PC-9 (cell line): ENCODE measurements around the gene PHC1. TPM values are rescaled to one million over a fixed set of nuclear protein-coding genes. Genes with fewer than 3 reads are reported as not detected.
"Not testable (repeated sequence)": the region's sequence is repeated elsewhere in the genome, so short reads cannot be mapped to it uniquely, and the experiment has no call there.

Experiments
- BruUV-seq: library from RNA; stranded (reverse); fragments of 400-500 nt; replicated peaks from 2 replicates; lab custom pipeline; 2021; lab: Mats Ljungman, UMichigan
- CTCF ChIA-PET: fragments of 300-600 bp; sonication (Branson Sonifier 250); formaldehyde crosslinking; loops from one replicate; lab custom pipeline; 2022; ENCODE audit warnings: antibody characterized with exemption; lab: Charles Lee
- POLR2A ChIA-PET: fragments of 300-600 bp; sonication (Branson Sonifier 250); formaldehyde crosslinking; loops from one replicate; lab custom pipeline; 2022; ENCODE audit warnings: antibody characterized with exemption; ENCODE audit not compliant: unreplicated experiment; lab: Charles Lee
- DNase-seq, 2 experiments: peaks; one replicate each; pipeline versions ENCODE4 v3.0.0 to v3.0.0-alpha.2; 2015 to 2022; ENCODE audit warnings: mixed read lengths in 1 of 2
- H2AFZ ChIP-seq: fragments of 200-600 bp; sonication (generic); 2 replicates; pipeline ENCODE4 v1.8.1; 2017; ENCODE audit warnings: antibody characterized with exemption
- H3F3A ChIP-seq: fragments of 200-600 bp; sonication (generic); 2 replicates; pipeline ENCODE4 v1.8.1; 2017; ENCODE audit warnings: antibody characterized with exemption, mild to moderate bottlenecking, low read depth; ENCODE audit not compliant: insufficient read depth
- H3K27ac ChIP-seq: fragments of 200-600 bp; sonication (generic); 2 replicates; pipeline ENCODE4 v1.6.1; 2016; ENCODE audit warnings: mixed run types
- H3K27me3 ChIP-seq: fragments of 200-600 bp; sonication (generic); 2 replicates; pipeline ENCODE4 v1.6.1; 2016; ENCODE audit warnings: low read depth, mixed run types; ENCODE audit not compliant: insufficient read depth
- H3K36me3 ChIP-seq: fragments of 200-600 bp; sonication (generic); 2 replicates; pipeline ENCODE4 v1.6.1; 2016; ENCODE audit warnings: low read depth, mixed run types
- H3K4me1 ChIP-seq: fragments of 200-600 bp; sonication (generic); replicated peaks from 2 replicates; pipeline ENCODE4 v1.6.1; 2016; ENCODE audit warnings: mixed run types; ENCODE audit not compliant: insufficient read depth
- H3K4me2 ChIP-seq: fragments of 200-600 bp; sonication (generic); 2 replicates; pipeline ENCODE4 v1.6.1; 2017; ENCODE audit warnings: mixed run types
- H3K4me3 ChIP-seq: fragments of 200-600 bp; sonication (generic); 2 replicates; pipeline ENCODE4 v1.6.1; 2016; ENCODE audit warnings: mixed run types
- H3K79me2 ChIP-seq: fragments of 200-600 bp; sonication (generic); 2 replicates; pipeline ENCODE4 v1.6.1; 2017; ENCODE audit warnings: low read depth, mixed run types
- H3K9me2 ChIP-seq: fragments of 200-600 bp; sonication (generic); 2 replicates; pipeline ENCODE4 v1.8.1; 2017; ENCODE audit warnings: mild to moderate bottlenecking; ENCODE audit not compliant: insufficient read depth
- H3K9me3 ChIP-seq: fragments of 200-600 bp; sonication (generic); 2 replicates; pipeline ENCODE4 v1.8.1; 2016; ENCODE audit warnings: low read depth; ENCODE audit not compliant: insufficient read depth
- H4K20me1 ChIP-seq: fragments of 200-600 bp; sonication (generic); 2 replicates; pipeline ENCODE4 v1.8.1; 2017; ENCODE audit not compliant: insufficient read depth
- CTCF ChIP-seq: fragments of 200-600 bp; sonication (generic); conservative IDR thresholded peaks from 2 replicates; pipeline ENCODE4 v1.6.1; 2017; ENCODE audit warnings: mixed run types, antibody characterized with exemption, mild to moderate bottlenecking, moderate library complexity
- EZH2 ChIP-seq: fragments of 200-600 bp; sonication (generic); IDR thresholded peaks from 2 replicates; pipeline ENCODE4 v1.8.0; 2017; ENCODE audit warnings: antibody characterized with exemption, low read depth
- intact Hi-C: fragments of 100-400 bp; cut with micrococcal nuclease; formaldehyde crosslinking; loops from one replicate; pipeline ENCODE4 v1.10.0; 2022; ENCODE audit not compliant: unreplicated experiment
- total RNA-seq: library from RNA; stranded (reverse); gene quantifications from 2 replicates; pipeline ENCODE4 v1.2.3, GENCODE V29; 2021

The PHC1 gene
- total RNA-seq, 1 experiment from 2014 or later: 50.9 TPM

DNA sequence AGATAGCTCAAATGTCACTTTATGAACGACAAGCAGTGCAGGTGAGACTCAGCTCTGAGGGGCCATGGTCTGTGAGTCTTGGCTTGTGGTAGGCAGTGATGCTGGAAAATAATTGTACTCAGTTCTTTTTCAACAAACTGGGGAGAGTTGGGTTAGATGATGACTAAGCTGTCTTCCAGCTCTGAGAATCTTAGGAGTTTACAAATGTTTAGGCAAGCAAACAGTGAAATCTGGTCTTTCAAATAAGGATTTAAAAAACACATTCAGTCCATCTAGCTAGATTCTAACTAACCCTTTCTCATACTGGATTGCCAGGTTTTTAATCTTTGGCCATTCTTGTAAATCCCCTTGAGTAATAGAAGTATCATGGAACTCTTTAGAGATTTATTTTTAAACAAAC, 3.4 kb downstream of the PHC1 start:
- intact Hi-C loops: loop anchor here (10.0 kb wide), 1 partner anchor 93 kb away; the partner anchor contains the start of gene A2ML1

DNA sequence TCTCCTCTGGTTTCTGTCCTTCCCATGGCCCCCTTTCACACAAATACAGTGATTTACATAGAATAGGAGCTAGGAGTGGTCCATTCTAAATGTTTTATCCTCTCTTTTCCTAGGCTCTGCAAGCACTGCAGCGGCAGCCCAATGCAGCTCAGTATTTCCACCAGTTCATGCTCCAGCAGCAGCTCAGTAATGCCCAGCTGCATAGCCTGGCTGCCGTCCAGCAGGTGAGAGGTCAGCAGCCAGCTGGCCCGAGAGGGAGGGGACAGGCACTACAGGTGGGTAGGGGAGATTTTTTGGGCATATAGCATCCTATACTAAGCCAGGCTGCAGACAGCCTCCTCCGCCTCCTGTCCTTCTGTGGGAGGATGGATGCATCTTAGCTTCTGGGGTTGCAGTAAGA, 5.3 kb downstream of the PHC1 start:
- H2AFZ ChIP-seq, H3K9me3 ChIP-seq, CTCF ChIA-PET, POLR2A ChIA-PET, DNase-seq, H3K79me2 ChIP-seq, H3K4me2 ChIP-seq, H4K20me1 ChIP-seq, H3K36me3 ChIP-seq, H3K27me3 ChIP-seq, H3K27ac ChIP-seq, H3K9me2 ChIP-seq, BruUV-seq, H3K4me3 ChIP-seq, H3F3A ChIP-seq: not testable (repeated sequence)
- peaks cover 20% of the 10 kb centered on the region for H3K4me1 ChIP-seq
- intact Hi-C loops: loop anchor here (10.0 kb wide), 1 partner anchor 95 kb away; the partner anchor contains the start of gene A2ML1

More for the DNA sequence above, 3.4 kb downstream of the PHC1 start:
- Histone ChIP-seq H3K27ac (no peak overlapping the region), H4K20me1 (no peaks in the 10 kb centered on the region), H3K9me3 (no peaks in the 10 kb centered on the region), H3K9me2 (no peaks in the 10 kb centered on the region), H3K4me3 (no peak overlapping the region), H2AFZ (no peak overlapping the region), H3F3A (peaks cover 14% of the 10 kb centered on the region), H3K4me1 (peaks cover 32% of the 10 kb centered on the region), H3K36me3 (no peaks in the 10 kb centered on the region), H3K27me3 (no peaks in the 10 kb centered on the region), H3K4me2 (no peak overlapping the region), H3K79me2 (peaks cover 8% of the 10 kb centered on the region; the same call in 1 of the 2 replicates)
- DNase-seq: no peak
- CTCF ChIA-PET: no interaction called here
- POLR2A ChIA-PET: interaction anchor here (0.7 kb wide), 1 partner anchor 31 kb away, joined by 3 read pairs; the partner anchor contains the start of gene M6PR
- no TSS peak for BruUV-seq
- TF ChIP-seq EZH2 (no peak), CTCF (no peak)

- H3K36me3 ChIP-seq: no peaks in the 10 kb centered on the region
- no peaks in the 10 kb centered on the region for H3F3A ChIP-seq
- POLR2A ChIA-PET: no interaction called here
- no peak overlapping the region for H3K4me3 ChIP-seq
- H3K9me3 ChIP-seq: no peaks in the 10 kb centered on the region
- no peaks in the 10 kb centered on the region for H3K4me1 ChIP-seq
- no TSS peak for BruUV-seq
- H3K79me2 ChIP-seq: no peaks in the 10 kb centered on the region
- no peaks in the 10 kb centered on the region for H3K9me2 ChIP-seq
- CTCF ChIA-PET: no interaction called here
- DNase-seq: no peak
- no peak overlapping the region for H2AFZ ChIP-seq
- intact Hi-C loops: no loop called here
- no peak for TF ChIP-seq CTCF
- no peak for TF ChIP-seq EZH2
- H3K27ac ChIP-seq: no peak overlapping the region
- H3K4me2 ChIP-seq: no peak overlapping the region
- no peaks in the 10 kb centered on the region for H3K27me3 ChIP-seq
- no peaks in the 10 kb centered on the region for H4K20me1 ChIP-seq
These were observed 8.2 kb downstream of the PHC1 start for GRCh38 chr12:8922544-8922943.

GRCh38 chr12:8930655-8931323, 16.5 kb downstream of the PHC1 start:
- CTCF ChIA-PET, H3K27me3 ChIP-seq, H3K79me2 ChIP-seq, H3K4me1 ChIP-seq, H3K4me3 ChIP-seq, H4K20me1 ChIP-seq, H3K36me3 ChIP-seq, H3K27ac ChIP-seq, H2AFZ ChIP-seq, H3K9me3 ChIP-seq, BruUV-seq, H3F3A ChIP-seq, H3K4me2 ChIP-seq, POLR2A ChIA-PET, intact Hi-C loops, DNase-seq, H3K9me2 ChIP-seq: not testable (repeated sequence)

GRCh38 chr12:8932464-8932863, 18.2 kb downstream of the PHC1 start:
- H3K9me3 ChIP-seq, H4K20me1 ChIP-seq, H3K4me1 ChIP-seq, H3K9me2 ChIP-seq, H3K79me2 ChIP-seq, H3F3A ChIP-seq, DNase-seq, H3K4me3 ChIP-seq, H3K36me3 ChIP-seq, CTCF ChIA-PET, H3K4me2 ChIP-seq, BruUV-seq, H3K27me3 ChIP-seq, H3K27ac ChIP-seq, intact Hi-C loops, H2AFZ ChIP-seq, POLR2A ChIA-PET: not testable (repeated sequence)

DNA sequence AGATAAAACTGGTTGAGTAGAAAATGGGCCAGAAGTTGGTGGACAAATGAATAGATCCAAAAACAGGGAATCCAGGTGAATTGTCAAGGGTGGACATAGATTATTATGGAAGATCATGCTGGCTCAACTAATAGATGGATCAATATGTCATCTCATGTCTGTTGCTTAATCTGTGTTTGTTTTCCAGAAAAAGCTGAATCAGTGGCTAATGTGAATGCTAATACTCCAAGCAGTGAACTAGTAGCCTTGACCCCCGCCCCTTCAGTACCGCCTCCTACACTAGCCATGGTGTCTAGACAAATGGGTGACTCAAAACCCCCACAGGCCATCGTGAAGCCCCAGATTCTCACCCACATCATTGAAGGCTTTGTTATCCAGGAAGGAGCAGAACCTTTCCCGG, 19.8 kb downstream of the PHC1 start:
- BruUV-seq, H3K4me2 ChIP-seq, CTCF ChIA-PET, H3K4me1 ChIP-seq, DNase-seq, H3K79me2 ChIP-seq, POLR2A ChIA-PET, H4K20me1 ChIP-seq, H3K36me3 ChIP-seq, H3K9me2 ChIP-seq, H3K27ac ChIP-seq, H3F3A ChIP-seq, H3K9me3 ChIP-seq, H3K4me3 ChIP-seq, H3K27me3 ChIP-seq, intact Hi-C loops, H2AFZ ChIP-seq: not testable (repeated sequence)
